Parathyroid adenoma (tissue), 2 donors: ENCODE results near the gene SENP3.

ENCODE experiments used
- H2AFZ ChIP-seq: fragments of 300-600 bp; sonication (generic); one replicate; pipeline ENCODE4 v1.7.0; 2017; ENCODE audit warnings: antibody characterized with exemption, mild to moderate bottlenecking
- H3K27ac ChIP-seq: fragments of 300-600 bp; sonication (generic); one replicate; pipeline ENCODE4 v1.7.0; 2017
- H3K27me3 ChIP-seq: fragments of 300-600 bp; sonication (generic); one replicate; pipeline ENCODE4 v1.7.0; 2017; ENCODE audit warnings: low read length; ENCODE audit not compliant: control insufficient read depth, insufficient read depth
- H3K36me3 ChIP-seq: fragments of 300-600 bp; sonication (generic); one replicate; pipeline ENCODE4 v1.7.0; 2017; ENCODE audit warnings: low read length; ENCODE audit not compliant: control insufficient read depth, insufficient read depth
- H3K4me1 ChIP-seq: fragments of 300-600 bp; sonication (generic); one replicate; pipeline ENCODE4 v1.7.0; 2017; ENCODE audit warnings: control low read depth
- H3K4me2 ChIP-seq: fragments of 300-600 bp; sonication (generic); one replicate; pipeline ENCODE4 v1.7.0; 2017; ENCODE audit warnings: low read length
- H3K4me3 ChIP-seq: fragments of 300-600 bp; sonication (generic); one replicate; pipeline ENCODE4 v1.7.0; 2017; ENCODE audit warnings: low read depth, low read length
- H3K79me2 ChIP-seq: fragments of 300-600 bp; sonication (generic); one replicate; pipeline ENCODE4 v1.7.0; 2017; ENCODE audit warnings: control low read depth
- H3K9ac ChIP-seq: fragments of 300-600 bp; sonication (generic); one replicate; pipeline ENCODE4 v1.7.0; 2017; ENCODE audit warnings: mild to moderate bottlenecking
- H3K9me3 ChIP-seq: fragments of 300-600 bp; sonication (generic); one replicate; pipeline ENCODE4 v1.7.0; 2017; ENCODE audit warnings: low read length; ENCODE audit not compliant: control insufficient read depth
- TF ChIP-seq, protein P1 (sequence below): fragments of 300-600 bp; sonication (generic); IDR thresholded peaks from one replicate; pipeline ENCODE4 v1.7.0; 2017; ENCODE audit warnings: antibody characterized with exemption, mild to moderate bottlenecking
- donor health status: primary hyperparathyroidism.

The SENP3 gene

DNA sequence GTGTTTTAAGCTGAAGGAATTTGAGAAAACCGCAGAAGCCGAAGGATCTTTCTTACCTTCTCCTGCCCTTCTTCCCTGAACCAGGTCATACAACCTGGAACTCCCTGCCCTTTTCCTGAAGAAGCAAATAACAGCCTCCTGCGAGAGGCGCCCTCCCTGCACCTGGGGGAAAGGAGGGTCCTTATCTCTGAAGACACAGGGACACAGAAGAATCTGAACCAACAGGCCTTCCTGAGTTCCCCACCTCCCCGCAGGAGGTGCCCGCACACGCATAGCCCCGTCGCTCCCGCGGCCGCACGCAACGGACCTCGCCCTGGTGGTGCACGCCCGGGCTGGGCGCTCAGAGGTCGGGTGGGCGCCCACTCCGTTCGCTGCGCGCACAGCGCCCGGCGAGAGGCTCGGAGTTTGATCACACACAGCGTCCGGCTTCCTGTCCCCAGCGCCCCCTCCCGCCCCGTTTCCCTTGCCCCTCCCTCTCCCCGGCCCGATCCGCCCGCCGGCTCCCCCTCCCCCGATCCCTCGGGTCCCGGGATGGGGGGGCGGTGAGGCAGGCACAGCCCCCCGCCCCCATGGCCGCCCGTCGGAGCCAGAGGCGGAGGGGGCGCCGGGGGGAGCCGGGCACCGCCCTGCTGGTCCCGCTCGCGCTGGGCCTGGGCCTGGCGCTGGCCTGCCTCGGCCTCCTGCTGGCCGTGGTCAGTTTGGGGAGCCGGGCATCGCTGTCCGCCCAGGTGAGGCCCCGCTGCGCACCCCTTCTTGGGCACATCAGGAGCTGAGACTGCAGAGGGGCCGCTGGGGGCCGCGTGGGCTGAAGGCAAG, 12.9 kb upstream of the SENP3 start, which contains the start of gene TNFSF12:
Gene TNFSF12 (plus strand): TSS at position 474 of the 816 bp plus-strand sequence. CDS start 96 bp downstream, at position 570.
- H3K36me3 ChIP-seq = no peaks in the 10 kb centered on the region
- no peaks in the 10 kb centered on the region for H3K27me3 ChIP-seq
- no peaks in the 10 kb centered on the region for H3K9me3 ChIP-seq
- TF ChIP-seq, protein P1, sequence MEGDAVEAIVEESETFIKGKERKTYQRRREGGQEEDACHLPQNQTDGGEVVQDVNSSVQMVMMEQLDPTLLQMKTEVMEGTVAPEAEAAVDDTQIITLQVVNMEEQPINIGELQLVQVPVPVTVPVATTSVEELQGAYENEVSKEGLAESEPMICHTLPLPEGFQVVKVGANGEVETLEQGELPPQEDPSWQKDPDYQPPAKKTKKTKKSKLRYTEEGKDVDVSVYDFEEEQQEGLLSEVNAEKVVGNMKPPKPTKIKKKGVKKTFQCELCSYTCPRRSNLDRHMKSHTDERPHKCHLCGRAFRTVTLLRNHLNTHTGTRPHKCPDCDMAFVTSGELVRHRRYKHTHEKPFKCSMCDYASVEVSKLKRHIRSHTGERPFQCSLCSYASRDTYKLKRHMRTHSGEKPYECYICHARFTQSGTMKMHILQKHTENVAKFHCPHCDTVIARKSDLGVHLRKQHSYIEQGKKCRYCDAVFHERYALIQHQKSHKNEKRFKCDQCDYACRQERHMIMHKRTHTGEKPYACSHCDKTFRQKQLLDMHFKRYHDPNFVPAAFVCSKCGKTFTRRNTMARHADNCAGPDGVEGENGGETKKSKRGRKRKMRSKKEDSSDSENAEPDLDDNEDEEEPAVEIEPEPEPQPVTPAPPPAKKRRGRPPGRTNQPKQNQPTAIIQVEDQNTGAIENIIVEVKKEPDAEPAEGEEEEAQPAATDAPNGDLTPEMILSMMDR = peak; percentile 25
- H3K79me2 ChIP-seq = no peaks in the 10 kb centered on the region
- peak within 1 kb of the TSS; percentile 70 for H3K4me3 ChIP-seq
- no peaks in the 10 kb centered on the region for H3K4me1 ChIP-seq
- peak within 1 kb of the TSS; percentile 68 for H3K27ac ChIP-seq
- H3K9ac ChIP-seq = peak within 1 kb of the TSS; percentile 38
- H2AFZ ChIP-seq = peak within 1 kb of the TSS; percentile 93
- H3K4me2 ChIP-seq = peak within 1 kb of the TSS; percentile 96

DNA sequence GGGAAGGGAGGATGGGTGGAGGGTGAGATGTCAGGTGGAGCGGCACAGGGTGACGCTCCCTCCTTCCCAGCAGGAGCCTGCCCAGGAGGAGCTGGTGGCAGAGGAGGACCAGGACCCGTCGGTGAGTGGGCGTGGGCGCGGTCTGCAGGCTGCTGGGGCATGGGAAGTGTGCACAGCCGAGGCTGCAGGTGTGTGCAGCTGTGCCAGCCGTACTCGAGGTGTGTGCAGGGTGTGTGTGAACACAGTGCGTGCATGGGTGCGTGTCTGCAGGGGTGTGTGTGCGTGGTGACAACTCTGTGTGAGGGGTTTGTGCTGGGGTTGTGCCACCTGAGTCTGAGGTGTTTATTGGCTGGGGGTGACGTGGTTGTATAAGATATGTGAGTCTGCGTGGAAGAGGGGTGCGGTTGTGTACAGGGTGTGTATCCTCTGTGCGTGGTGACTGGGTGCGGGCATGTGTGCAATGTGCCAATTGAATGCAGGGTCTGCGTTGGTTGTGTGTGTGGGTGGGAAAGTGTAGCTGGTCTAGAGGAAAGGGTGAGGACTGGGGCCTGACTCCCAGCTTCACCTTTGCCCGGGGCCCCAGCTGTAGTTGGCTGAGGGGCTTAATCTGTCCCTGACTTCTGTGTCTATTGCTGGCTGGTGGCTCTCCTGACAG, 12.2 kb upstream of the SENP3 start:
- Histone ChIP-seq H2AFZ (peak overlapping the region; percentile 93), H3K79me2 (no peaks in the 10 kb centered on the region), H3K9ac (peak overlapping the region; percentile 38), H3K27me3 (no peaks in the 10 kb centered on the region), H3K27ac (peak overlapping the region; percentile 68), H3K4me3 (peak overlapping the region; percentile 70), H3K4me1 (no peaks in the 10 kb centered on the region), H3K36me3 (no peaks in the 10 kb centered on the region), H3K4me2 (peak overlapping the region; percentile 96), H3K9me3 (no peaks in the 10 kb centered on the region)
- TF ChIP-seq, protein P1 = no peak

DNA sequence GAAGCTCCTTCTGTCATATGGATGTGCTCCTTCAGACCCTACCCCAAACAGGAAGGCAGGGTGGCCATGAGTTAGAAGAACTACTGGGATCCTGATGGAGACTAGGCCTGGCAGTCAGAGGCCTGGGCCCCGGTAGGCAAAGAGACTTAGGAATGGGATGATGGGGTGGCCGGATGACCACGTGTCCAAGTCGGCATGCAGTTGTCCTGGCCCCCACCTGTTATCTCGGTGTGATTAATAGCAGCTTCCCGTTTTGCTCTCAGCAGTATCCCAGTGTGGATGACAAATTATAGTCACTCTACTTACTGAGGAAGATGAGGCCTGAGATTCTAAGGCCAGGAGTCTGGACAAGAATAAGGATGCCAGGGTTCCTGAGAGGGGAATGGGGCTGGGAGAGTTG, 11.4 kb upstream of the SENP3 start:
- Histone ChIP-seq H3K27ac (peak overlapping the region; percentile 11), H3K79me2 (no peaks in the 10 kb centered on the region), H3K9ac (no peak overlapping the region), H3K4me3 (no peak overlapping the region), H3K36me3 (no peaks in the 10 kb centered on the region), H3K9me3 (no peaks in the 10 kb centered on the region), H3K27me3 (no peaks in the 10 kb centered on the region), H2AFZ (no peak overlapping the region), H3K4me2 (no peak overlapping the region), H3K4me1 (no peaks in the 10 kb centered on the region)
- TF ChIP-seq, protein P1 = no peak

DNA sequence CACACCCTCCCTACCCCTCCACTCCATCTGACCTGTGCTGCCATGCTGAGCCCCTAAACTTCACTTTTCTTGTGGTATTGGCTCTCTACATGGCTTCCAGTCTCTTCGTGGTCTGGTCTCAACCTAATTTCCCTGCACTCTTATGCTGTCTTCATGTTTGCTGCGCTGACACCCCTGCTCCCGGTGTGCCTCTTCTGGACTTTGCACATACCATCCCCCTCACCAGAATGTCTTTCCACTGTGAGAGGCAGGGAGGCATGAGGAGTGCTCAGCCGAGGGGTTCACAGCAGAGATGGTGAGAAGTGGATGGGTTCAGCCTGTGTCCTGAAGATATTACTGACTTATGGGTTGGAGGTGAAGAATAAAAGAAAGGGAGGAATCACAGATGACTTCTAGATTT, 10.3 kb upstream of the SENP3 start:
- no peaks in the 10 kb centered on the region for H3K4me1 ChIP-seq
- no peaks in the 10 kb centered on the region for H3K36me3 ChIP-seq

More for the DNA sequence above, 10.3 kb upstream of the SENP3 start:
- no peak overlapping the region for H2AFZ ChIP-seq
- H3K4me3 ChIP-seq = no peak overlapping the region
- no peaks in the 10 kb centered on the region for H3K27me3 ChIP-seq
- no peak overlapping the region for H3K9ac ChIP-seq
- TF ChIP-seq, protein P1 = no peak
- H3K4me2 ChIP-seq = no peak overlapping the region
- H3K79me2 ChIP-seq = no peaks in the 10 kb centered on the region
- H3K9me3 ChIP-seq = no peaks in the 10 kb centered on the region
- no peak overlapping the region for H3K27ac ChIP-seq
